ENCODE data around the gene MRPL11.

The MRPL11 gene

GRCh38 chr11:66386171-66387069, 52.2 kb downstream of the MRPL11 start:
- DNase-seq, result peak; percentile 58 to 98
